GM19240 (cell line): ENCODE results near the gene XCL2.

Source experiments
- DNase-seq: peaks from one replicate; pipeline ENCODE4 v3.0.0; 2011; ENCODE audit warnings: low spot score; ENCODE audit not compliant: insufficient read length

The XCL2 gene

GRCh38 chr1:168518201-168518689 is 25.6 kb downstream of the XCL2 start:
- no peak for DNase-seq

GRCh38 chr1:168514455-168514854 is 29.3 kb downstream of the XCL2 start:
- DNase-seq: no peak

- DNase-seq: no peak
These were observed 30.0 kb downstream of the XCL2 start for GRCh38 chr1:168513656-168514404.

GRCh38 chr1:168512864-168513595 is 30.8 kb downstream of the XCL2 start:
- no peak for DNase-seq

GRCh38 chr1:168509875-168510791 is 33.7 kb downstream of the XCL2 start:
- no peak for DNase-seq

GRCh38 chr1:168509210-168509609 is 34.6 kb downstream of the XCL2 start:
- DNase-seq: no peak

GRCh38 chr1:168507828-168508227 is 36.0 kb downstream of the XCL2 start:
- DNase-seq: no peak

GRCh38 chr1:168507231-168507630 is 36.6 kb downstream of the XCL2 start:
- DNase-seq: no peak

- DNase-seq: no peak
These were observed 37.5 kb downstream of the XCL2 start for GRCh38 chr1:168506204-168506819.

GRCh38 chr1:168505006-168505405 is 38.8 kb downstream of the XCL2 start:
- DNase-seq: no peak

- no peak for DNase-seq
These were observed 39.5 kb downstream of the XCL2 start for GRCh38 chr1:168504064-168504837.

- DNase-seq: no peak
These were observed 44.1 kb downstream of the XCL2 start for GRCh38 chr1:168499688-168500049.

GRCh38 chr1:168498956-168499687 is 44.7 kb downstream of the XCL2 start:
- no peak for DNase-seq

- no peak for DNase-seq
These were observed 45.6 kb downstream of the XCL2 start for GRCh38 chr1:168498159-168498631.

GRCh38 chr1:168497376-168497950 is 46.3 kb downstream of the XCL2 start:
- no peak for DNase-seq

- DNase-seq: no peak
These were observed 52.2 kb downstream of the XCL2 start for GRCh38 chr1:168491527-168492164.
